Hepatocyte (in vitro differentiated cells): ENCODE data around the gene MVD.

ENCODE experiments used
- CTCF ChIP-seq: fragments of 200-600 bp; sonication (generic); IDR thresholded peaks from 2 replicates; pipeline ENCODE4 v1.5.1; 2016; ENCODE audit warnings: antibody characterized with exemption, mild to moderate bottlenecking; ENCODE audit not compliant: poor library complexity
- EZH2 ChIP-seq: fragments of 200-600 bp; sonication (generic); IDR thresholded peaks from 2 replicates; pipeline ENCODE4 v1.6.1; 2016; ENCODE audit warnings: antibody characterized with exemption, mild to moderate bottlenecking, borderline replicate concordance
- EZH2phosphoT487 ChIP-seq: fragments of 200-600 bp; sonication (generic); IDR thresholded peaks from one replicate; pipeline ENCODE4 v1.6.1; 2018; ENCODE audit warnings: antibody characterized with exemption, mild to moderate bottlenecking, low read depth, moderate library complexity; ENCODE audit not compliant: unreplicated experiment, severe bottlenecking

- TF ChIP-seq CTCF (no peak), EZH2phosphoT487 (no peak), EZH2 (no peak)
These were observed 35.1 kb downstream of the MVD start for GRCh38 chr16:88627531-88628411.
